ENCODE data around the gene PARP16. TPM values are rescaled to one million over a fixed set of nuclear protein-coding genes. Genes with fewer than 3 reads are reported as not detected.
"Not testable (repeated sequence)": the region's sequence is repeated elsewhere in the genome, so short reads cannot be mapped to it uniquely, and the experiment has no call there.

The PARP16 gene
- total RNA-seq, 1 donor from 2014 or later: 15.5 TPM

DNA sequence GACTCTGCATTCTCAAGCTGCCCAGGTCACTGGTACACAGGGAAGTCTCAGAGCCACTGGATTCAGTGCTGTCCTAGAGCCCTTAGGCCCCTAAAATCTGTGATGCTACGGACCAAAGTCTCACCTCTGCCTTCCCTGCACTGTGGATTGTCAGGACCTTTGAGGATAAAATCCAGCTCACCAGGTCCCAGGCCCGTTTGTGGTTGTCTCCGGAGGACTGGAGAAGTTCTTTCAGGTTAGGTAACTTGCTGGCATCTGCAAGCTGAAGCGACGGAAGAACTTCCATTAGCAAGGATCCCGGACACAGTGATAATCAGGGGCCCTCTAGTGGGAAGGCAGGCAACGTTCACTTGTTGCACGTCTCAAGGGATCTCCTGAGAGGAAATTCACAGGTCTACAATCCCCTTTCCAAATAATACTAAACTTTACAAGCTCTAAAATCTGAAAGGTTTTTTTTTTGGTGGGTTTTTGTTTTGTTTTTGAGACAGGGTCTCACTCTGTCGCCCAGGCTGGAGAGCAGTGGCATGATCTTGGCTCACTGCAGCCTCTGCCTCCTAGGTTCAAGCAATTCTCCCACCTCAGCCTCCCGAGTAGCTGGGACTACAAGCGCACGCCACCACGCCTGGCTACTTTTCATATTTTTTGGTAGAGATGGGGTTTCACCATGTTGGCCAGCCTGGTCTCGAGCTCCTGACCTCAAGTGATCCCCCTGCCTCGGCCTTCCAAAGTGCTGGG, 15.7 kb downstream of the PARP16 start:
- TF ChIP-seq, protein P1, sequence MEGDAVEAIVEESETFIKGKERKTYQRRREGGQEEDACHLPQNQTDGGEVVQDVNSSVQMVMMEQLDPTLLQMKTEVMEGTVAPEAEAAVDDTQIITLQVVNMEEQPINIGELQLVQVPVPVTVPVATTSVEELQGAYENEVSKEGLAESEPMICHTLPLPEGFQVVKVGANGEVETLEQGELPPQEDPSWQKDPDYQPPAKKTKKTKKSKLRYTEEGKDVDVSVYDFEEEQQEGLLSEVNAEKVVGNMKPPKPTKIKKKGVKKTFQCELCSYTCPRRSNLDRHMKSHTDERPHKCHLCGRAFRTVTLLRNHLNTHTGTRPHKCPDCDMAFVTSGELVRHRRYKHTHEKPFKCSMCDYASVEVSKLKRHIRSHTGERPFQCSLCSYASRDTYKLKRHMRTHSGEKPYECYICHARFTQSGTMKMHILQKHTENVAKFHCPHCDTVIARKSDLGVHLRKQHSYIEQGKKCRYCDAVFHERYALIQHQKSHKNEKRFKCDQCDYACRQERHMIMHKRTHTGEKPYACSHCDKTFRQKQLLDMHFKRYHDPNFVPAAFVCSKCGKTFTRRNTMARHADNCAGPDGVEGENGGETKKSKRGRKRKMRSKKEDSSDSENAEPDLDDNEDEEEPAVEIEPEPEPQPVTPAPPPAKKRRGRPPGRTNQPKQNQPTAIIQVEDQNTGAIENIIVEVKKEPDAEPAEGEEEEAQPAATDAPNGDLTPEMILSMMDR (conservative IDR thresholded peaks at IDR 0.05): peak; percentile 81
- not testable (repeated sequence) for H3K4me1 Mint-ChIP-seq; H3K27ac Mint-ChIP-seq (ENCODE audit: unreplicated experiment); H3K4me3 Mint-ChIP-seq; H3K36me3 Mint-ChIP-seq (ENCODE audit: low read depth); H3K27me3 Mint-ChIP-seq (ENCODE audit: low read depth); H3K9me3 Mint-ChIP-seq
- peak; percentile 39 for DNase-seq (ENCODE audit: low read depth, low spot score)

DNA sequence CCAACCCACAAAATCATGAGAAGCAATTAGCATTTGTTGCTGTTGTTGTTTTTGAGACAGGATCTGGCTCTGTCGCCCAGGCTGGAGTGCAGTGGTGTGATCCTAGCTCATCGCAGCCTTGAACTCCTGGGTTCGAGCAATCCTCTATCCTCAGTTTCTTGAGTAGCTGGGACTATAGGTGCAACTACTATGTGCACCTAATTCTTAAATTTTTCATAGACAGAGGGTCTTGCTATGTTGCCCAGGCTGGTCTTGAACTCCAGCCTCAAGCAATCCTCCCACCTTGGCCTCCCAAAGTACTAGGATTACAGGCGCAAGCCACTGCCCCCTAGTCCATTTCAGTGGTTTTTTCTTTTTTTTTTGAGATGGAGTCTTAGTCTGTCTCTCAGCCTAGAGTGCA, 18.3 kb downstream of the PARP16 start:
- TF ChIP-seq, protein P1 (conservative IDR thresholded peaks at IDR 0.05): no peak
- no peak overlapping the region for H3K27ac Mint-ChIP-seq (ENCODE audit: unreplicated experiment)
- no peaks in the 10 kb centered on the region for H3K4me1 Mint-ChIP-seq
- peaks cover 2% of the 10 kb centered on the region for H3K36me3 Mint-ChIP-seq (ENCODE audit: low read depth)
- H3K27me3 Mint-ChIP-seq (ENCODE audit: low read depth): no peaks in the 10 kb centered on the region
- H3K9me3 Mint-ChIP-seq: no peaks in the 10 kb centered on the region
- H3K4me3 Mint-ChIP-seq: no peak overlapping the region
- no peak for DNase-seq (ENCODE audit: low read depth, low spot score)

DNA sequence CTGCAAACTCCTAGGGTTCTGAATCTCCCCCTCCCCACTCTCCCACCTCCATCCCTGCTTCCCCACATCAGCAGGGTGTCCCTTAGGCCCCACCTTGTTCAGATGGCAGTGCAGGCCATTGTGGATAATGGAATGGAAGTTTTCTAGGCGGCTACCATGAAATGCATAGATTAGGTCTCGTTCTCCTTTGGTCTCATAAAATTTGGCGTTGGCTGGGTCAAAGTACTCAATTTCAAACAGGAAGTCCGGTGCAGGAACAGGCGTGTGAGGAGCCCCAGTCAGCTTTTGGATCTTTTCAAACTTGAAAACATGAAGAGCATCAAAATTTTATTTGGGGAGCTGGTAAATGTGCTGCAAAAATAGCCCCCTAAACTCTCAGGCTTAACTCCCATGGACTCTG, 20.2 kb downstream of the PARP16 start:
- Mint-ChIP-seq H3K4me1 (no peaks in the 10 kb centered on the region), H3K9me3 (no peaks in the 10 kb centered on the region), H3K27ac (ENCODE audit: unreplicated experiment) (no peak overlapping the region), H3K27me3 (ENCODE audit: low read depth) (no peaks in the 10 kb centered on the region), H3K36me3 (ENCODE audit: low read depth) (peaks cover 2% of the 10 kb centered on the region), H3K4me3 (no peak overlapping the region)
- TF ChIP-seq, protein P1 (conservative IDR thresholded peaks at IDR 0.05): no peak
- no peak for DNase-seq (ENCODE audit: low read depth, low spot score)

DNA sequence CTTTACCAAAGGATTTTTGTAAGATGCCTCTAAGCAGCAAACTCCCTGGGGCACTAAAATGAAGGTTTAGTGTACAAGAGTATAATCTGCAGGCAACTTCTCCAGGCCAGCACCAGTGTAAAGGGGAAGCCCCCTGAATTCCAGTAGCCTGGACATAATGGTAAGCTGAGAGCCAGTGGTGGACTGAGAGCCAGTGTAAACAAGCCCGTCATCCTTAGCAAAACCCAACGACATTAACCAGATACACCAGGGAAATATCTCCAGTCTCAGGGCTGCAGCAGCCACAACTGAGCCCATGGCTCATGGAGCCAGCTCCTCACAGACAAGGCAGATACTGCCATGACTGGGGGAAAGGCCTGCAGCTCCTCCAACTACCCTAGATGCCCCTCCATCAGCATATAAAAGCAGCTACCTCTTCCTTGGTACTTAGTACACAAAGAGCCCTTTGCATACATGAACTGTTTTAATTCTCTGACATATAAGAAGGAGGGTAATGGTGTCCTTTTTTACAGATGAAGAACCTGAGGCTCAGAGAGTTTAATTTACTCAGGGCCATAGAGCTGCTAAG, 21.7 kb downstream of the PARP16 start:
- TF ChIP-seq, protein P1 (conservative IDR thresholded peaks at IDR 0.05): no peak
- no peak for DNase-seq (ENCODE audit: low read depth, low spot score)
- H3K27ac Mint-ChIP-seq (ENCODE audit: unreplicated experiment): no peak overlapping the region
- no peaks in the 10 kb centered on the region for H3K4me1 Mint-ChIP-seq
- no peaks in the 10 kb centered on the region for H3K27me3 Mint-ChIP-seq (ENCODE audit: low read depth)
- H3K4me3 Mint-ChIP-seq: no peak overlapping the region
- H3K36me3 Mint-ChIP-seq (ENCODE audit: low read depth): peaks cover 10% of the 10 kb centered on the region
- H3K9me3 Mint-ChIP-seq: no peaks in the 10 kb centered on the region

DNA sequence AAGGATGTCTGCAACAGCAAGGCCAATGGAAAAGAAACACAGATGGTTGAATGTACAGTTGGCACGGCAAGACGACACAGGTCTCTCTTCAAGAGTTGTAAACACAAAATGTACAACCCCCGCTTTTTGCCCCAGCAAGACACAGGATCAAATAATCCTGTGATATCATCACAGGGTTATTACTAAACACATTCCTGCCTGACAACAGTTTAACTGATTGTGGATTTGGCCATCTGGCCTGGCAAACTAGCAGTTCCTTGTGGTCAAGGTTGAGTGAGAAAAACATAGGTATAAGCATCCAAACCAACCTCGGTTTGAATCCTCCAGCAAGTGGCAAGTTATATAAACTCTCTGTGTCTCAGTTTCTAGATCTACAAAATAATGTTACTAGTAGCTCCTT, 23.4 kb downstream of the PARP16 start:
- Mint-ChIP-seq H3K27me3 (ENCODE audit: low read depth) (no peaks in the 10 kb centered on the region), H3K27ac (ENCODE audit: unreplicated experiment) (no peak overlapping the region), H3K9me3 (no peaks in the 10 kb centered on the region), H3K36me3 (ENCODE audit: low read depth) (peaks cover 10% of the 10 kb centered on the region), H3K4me3 (no peak overlapping the region), H3K4me1 (no peaks in the 10 kb centered on the region)
- TF ChIP-seq, protein P1 (conservative IDR thresholded peaks at IDR 0.05): no peak
- no peak for DNase-seq (ENCODE audit: low read depth, low spot score)
